Caco-2 (cell line): ENCODE results near the gene MRTFA. TPM values are rescaled to one million over a fixed set of nuclear protein-coding genes. Genes with fewer than 3 reads are reported as not detected.

ENCODE experiments used
- BruUV-seq: library from RNA; stranded (reverse); fragments of 400-500 nt; replicated peaks from 2 replicates; lab custom pipeline; 2021; lab: Mats Ljungman, UMichigan
- CTCF ChIA-PET: fragments of 300-600 bp; sonication (Branson Sonifier 250); formaldehyde crosslinking; loops from one replicate; lab custom pipeline; 2022; ENCODE audit warnings: antibody characterized with exemption; lab: Charles Lee
- POLR2A ChIA-PET: fragments of 300-600 bp; sonication (Branson Sonifier 250); formaldehyde crosslinking; loops from one replicate; lab custom pipeline; 2022; ENCODE audit warnings: antibody characterized with exemption; lab: Charles Lee
- DNase-seq, 2 experiments: peaks; one replicate each; pipeline versions ENCODE4 v3.0.0 to v3.0.0-alpha.2; 2020 to 2022
- H3K27me3 ChIP-seq: replicated peaks from 2 replicates; pipeline ENCODE4 v1.6.0; 2011; ENCODE audit warnings: low read length; ENCODE audit not compliant: control insufficient read depth, insufficient read depth
- H3K36me3 ChIP-seq: 2 replicates; pipeline ENCODE4 v1.5.1; 2011; ENCODE audit warnings: low read length; ENCODE audit not compliant: control insufficient read depth, insufficient read depth
- H3K4me1 ChIP-seq: fragments of 250-450 bp; sonication (Bioruptor Pico); 2 replicates; pipeline ENCODE4 v1.5.1; 2020; ENCODE audit warnings: mild to moderate bottlenecking
- H3K4me3 ChIP-seq: 2 replicates; pipeline ENCODE4 v1.5.1; 2011; ENCODE audit warnings: low read depth, mild to moderate bottlenecking, control low read depth, low read length
- H3K9me3 ChIP-seq: fragments of 250-450 bp; sonication (Bioruptor Pico); 2 replicates; pipeline ENCODE4 v1.5.1; 2020; ENCODE audit warnings: mild to moderate bottlenecking, moderate library complexity
- H3K27ac Mint-ChIP-seq: one replicate; pipeline ENCODE4 v1.8.0; 2022; ENCODE audit warnings: mixed read lengths; ENCODE audit not compliant: unreplicated experiment
- H3K27me3 Mint-ChIP-seq: one replicate; pipeline ENCODE4 v1.8.0; 2022; ENCODE audit warnings: mixed read lengths; ENCODE audit not compliant: insufficient read depth, unreplicated experiment
- H3K36me3 Mint-ChIP-seq: one replicate; pipeline ENCODE4 v1.8.0; 2022; ENCODE audit warnings: mild to moderate bottlenecking, mixed read lengths; ENCODE audit not compliant: insufficient read depth, unreplicated experiment
- H3K4me1 Mint-ChIP-seq: one replicate; pipeline ENCODE4 v1.8.0; 2022; ENCODE audit warnings: low read depth, mixed read lengths; ENCODE audit not compliant: unreplicated experiment
- H3K4me3 Mint-ChIP-seq: one replicate; pipeline ENCODE4 v1.8.0; 2022; ENCODE audit warnings: mild to moderate bottlenecking, moderate library complexity, mixed read lengths; ENCODE audit not compliant: unreplicated experiment
- H3K9me3 Mint-ChIP-seq: one replicate; pipeline ENCODE4 v1.8.0; 2022; ENCODE audit warnings: mixed read lengths; ENCODE audit not compliant: unreplicated experiment
- CTCF ChIP-seq, 2 experiments: fragments of 200-600 bp in 1 of 2; IDR thresholded peaks; 1 replicate in 1 of 2; 2 replicates in 1 of 2; pipeline versions ENCODE4 v1.5.1 to v1.8.0; 2011 to 2022; ENCODE audit warnings: antibody characterized with exemption in 1 of 2, control low read depth in 1 of 2, inconsistent platforms in 1 of 2, low read depth in 1 of 2, low read length in 1 of 2, mild to moderate bottlenecking in 1 of 2, moderate library complexity in 1 of 2; ENCODE audit not compliant: insufficient read depth in 1 of 2, severe bottlenecking in 1 of 2, unreplicated experiment in 1 of 2
- intact Hi-C: fragments of 100-400 bp; cut with micrococcal nuclease; formaldehyde crosslinking; loops from one replicate; pipeline ENCODE4 v1.10.0; 2022; ENCODE audit not compliant: unreplicated experiment
- total RNA-seq: library from RNA; stranded (reverse); gene quantifications from 2 replicates; pipeline ENCODE4 v1.2.3, GENCODE V29; 2022

Gene MRTFA
- total RNA-seq, 1 experiment from 2014 or later = 38.7 TPM

- Mint-ChIP-seq H3K4me3 (no peak overlapping the region), H3K9me3 (no peaks in the 10 kb centered on the region), H3K27ac (peak overlapping the region; percentile 39), H3K4me1 (no peaks in the 10 kb centered on the region), H3K27me3 (no peaks in the 10 kb centered on the region), H3K36me3 (peaks cover 21% of the 10 kb centered on the region)
- no peaks in the 10 kb centered on the region for H3K9me3 ChIP-seq
- no peaks in the 10 kb centered on the region for H3K4me1 ChIP-seq
- DNase-seq = no peak
- no TSS peak for BruUV-seq
- no peaks in the 10 kb centered on the region for H3K27me3 ChIP-seq
- H3K36me3 ChIP-seq = 0 out of 2 replicates have a peak, but pooled peaks cover 1% of the 10 kb centered on the region
- no peak for TF ChIP-seq CTCF (IDR thresholded peaks at IDR 0.05; ENCODE audit: insufficient read depth in 1 of 2, low read depth in 1 of 2, low read length in 1 of 2, severe bottlenecking in 1 of 2, unreplicated experiment in 1 of 2)
- no peak overlapping the region for H3K4me3 ChIP-seq
- ChIA-PET CTCF (no interaction called here), POLR2A (interaction anchor here (0.8 kb wide), 1 partner anchor 214 kb away, joined by 3 read pairs; the partner anchor contains the start of gene MRTFA)
- intact Hi-C loops = no loop called here
These were observed 213.2 kb downstream of the MRTFA start for GRCh38 chr22:40423310-40423688.

GRCh38 chr22:40422558-40423309 is 213.8 kb downstream of the MRTFA start:
- H3K27ac Mint-ChIP-seq = peak overlapping the region; percentile 67
- intact Hi-C loops = no loop called here
- CTCF ChIA-PET = no interaction called here

GRCh38 chr22:40421941-40422340 is 214.6 kb downstream of the MRTFA start:
- intact Hi-C loops = no loop called here
- no peak for DNase-seq
- Histone ChIP-seq H3K36me3 (0 out of 2 replicates have a peak, but pooled peaks cover 1% of the 10 kb centered on the region), H3K27me3 (no peaks in the 10 kb centered on the region), H3K9me3 (no peaks in the 10 kb centered on the region), H3K4me1 (no peaks in the 10 kb centered on the region), H3K4me3 (no peak overlapping the region)
- Mint-ChIP-seq H3K36me3 (peaks cover 21% of the 10 kb centered on the region), H3K4me1 (no peaks in the 10 kb centered on the region), H3K4me3 (no peak overlapping the region), H3K9me3 (no peaks in the 10 kb centered on the region), H3K27ac (peak overlapping the region; percentile 67), H3K27me3 (no peaks in the 10 kb centered on the region)
- BruUV-seq = no TSS peak
- CTCF ChIA-PET = no interaction called here
- TF ChIP-seq CTCF (IDR thresholded peaks at IDR 0.05; ENCODE audit: insufficient read depth in 1 of 2, low read depth in 1 of 2, low read length in 1 of 2, severe bottlenecking in 1 of 2, unreplicated experiment in 1 of 2) = no peak
- POLR2A ChIA-PET = no interaction called here

More at GRCh38 chr22:40422558-40423309, 213.8 kb downstream of the MRTFA start:
- no peak overlapping the region for H3K4me3 Mint-ChIP-seq
- H3K36me3 Mint-ChIP-seq = peaks cover 21% of the 10 kb centered on the region
- no peak for TF ChIP-seq CTCF (IDR thresholded peaks at IDR 0.05; ENCODE audit: insufficient read depth in 1 of 2, low read depth in 1 of 2, low read length in 1 of 2, severe bottlenecking in 1 of 2, unreplicated experiment in 1 of 2)
- H3K4me3 ChIP-seq = no peak overlapping the region
- POLR2A ChIA-PET = no interaction called here
- no peaks in the 10 kb centered on the region for H3K4me1 ChIP-seq
- H3K36me3 ChIP-seq = 0 out of 2 replicates have a peak, but pooled peaks cover 1% of the 10 kb centered on the region
- H3K27me3 Mint-ChIP-seq = no peaks in the 10 kb centered on the region
- H3K27me3 ChIP-seq = no peaks in the 10 kb centered on the region
- H3K4me1 Mint-ChIP-seq = no peaks in the 10 kb centered on the region
- DNase-seq = no peak
- H3K9me3 ChIP-seq = no peaks in the 10 kb centered on the region
- no TSS peak for BruUV-seq
- no peaks in the 10 kb centered on the region for H3K9me3 Mint-ChIP-seq
